ENCODE measurements around the gene VAV1.

VAV1 gene

DNA sequence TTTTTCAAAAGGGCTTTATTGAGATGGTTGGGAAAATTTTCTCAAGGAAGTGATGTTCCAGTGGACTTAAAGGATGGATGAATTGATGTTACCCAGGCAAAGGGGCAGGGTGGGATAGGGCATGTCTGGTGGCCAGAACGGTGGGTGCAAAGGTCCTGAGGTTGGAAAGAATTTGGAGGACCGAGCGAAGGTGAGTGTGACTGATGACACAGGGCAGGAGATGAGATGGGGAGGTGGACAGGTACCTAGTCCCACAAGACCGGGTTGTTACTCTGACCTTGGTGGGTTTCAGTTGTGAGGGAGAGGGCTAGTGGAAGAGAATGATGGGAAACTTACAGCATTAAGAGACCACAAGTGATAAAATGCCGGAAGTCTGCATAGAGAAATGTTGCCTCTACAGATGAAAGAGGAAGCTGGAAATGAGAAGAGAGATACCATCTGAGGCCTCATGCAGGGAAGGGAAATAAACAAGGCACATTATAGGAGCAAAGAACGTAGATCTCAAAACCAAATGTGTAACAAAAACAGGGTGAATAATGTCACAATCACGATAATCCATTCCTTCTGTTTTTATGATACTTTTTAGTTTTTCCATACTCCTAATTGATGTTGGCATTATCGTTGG, 119.4 kb downstream of the VAV1 start:
- Mint-ChIP-seq H3K27me3 (peaks cover 19 to 21% of the 10 kb centered on the region in 2 donors), H3K27ac (peak overlapping the region; percentile 2), H3K4me1 (peaks cover 12% of the 10 kb centered on the region in 2 donors), H3K9me3 (peaks cover 11 to 21% of the 10 kb centered on the region in 2 donors), H3K4me3 (peak overlapping the region in 1 of 2 donors; percentile 23), H3K36me3 (peaks cover 5 to 6% of the 10 kb centered on the region in 2 donors)
- ATAC-seq (replicated peaks) (peak; percentile 59 to 68), DNase-seq (no peak)

GRCh38 chr19:6894313-6894712, 121.8 kb downstream of the VAV1 start:
- H3K4me3 Mint-ChIP-seq = no peak overlapping the region
- ATAC-seq (replicated peaks) = no peak
- peaks cover 12% of the 10 kb centered on the region in 2 donors for H3K4me1 Mint-ChIP-seq
- peaks cover 0 to 2% of the 10 kb centered on the region in 2 donors for H3K36me3 Mint-ChIP-seq
- DNase-seq = no peak
- peaks cover 3 to 14% of the 10 kb centered on the region in 2 donors for H3K9me3 Mint-ChIP-seq
- H3K27me3 Mint-ChIP-seq = peaks cover 5 to 6% of the 10 kb centered on the region in 2 donors
- no peak overlapping the region for H3K27ac Mint-ChIP-seq

- peaks cover 0 to 4% of the 10 kb centered on the region in 2 donors for H3K27me3 Mint-ChIP-seq
- H3K9me3 Mint-ChIP-seq = peaks cover 28 to 31% of the 10 kb centered on the region in 2 donors
- DNase-seq (no peak), ATAC-seq (replicated peaks) (no peak)
- H3K4me3 Mint-ChIP-seq = no peak overlapping the region
- no peaks in the 10 kb centered on the region for H3K4me1 Mint-ChIP-seq
- peaks cover 0 to 15% of the 10 kb centered on the region in 2 donors for H3K36me3 Mint-ChIP-seq
- no peak overlapping the region for H3K27ac Mint-ChIP-seq
Observed at GRCh38 chr19:6903446-6903845, 130.9 kb downstream of the VAV1 start.

DNA sequence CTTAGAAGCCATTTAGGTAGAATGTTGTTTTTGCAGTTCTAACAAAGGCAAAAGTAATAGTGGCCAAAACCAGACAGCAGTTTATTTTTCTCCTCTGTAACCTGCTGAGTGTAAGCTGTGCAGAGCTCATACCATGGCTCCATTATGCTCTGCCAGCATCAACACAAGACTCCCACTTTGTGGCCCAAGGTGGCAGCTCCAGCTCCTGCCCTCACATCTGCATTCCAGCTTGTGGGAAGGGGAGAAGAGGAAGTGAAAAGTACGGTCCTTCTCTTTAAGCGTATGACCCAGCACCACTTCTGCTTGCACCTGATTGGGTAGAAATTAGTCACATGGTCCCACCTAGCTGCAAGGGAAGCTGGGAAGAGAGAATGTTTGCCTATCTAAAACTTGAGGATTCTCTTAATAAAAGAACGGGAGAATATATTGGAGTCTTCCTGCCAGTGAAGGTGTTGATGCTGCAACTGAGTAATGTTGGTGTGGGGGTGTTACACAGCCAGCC, 134.1 kb downstream of the VAV1 start:
- no peaks in the 10 kb centered on the region for H3K4me1 Mint-ChIP-seq
- no peak overlapping the region for H3K4me3 Mint-ChIP-seq
- no peak overlapping the region for H3K27ac Mint-ChIP-seq
- peaks cover 18 to 20% of the 10 kb centered on the region in 2 donors for H3K9me3 Mint-ChIP-seq
- H3K27me3 Mint-ChIP-seq = peaks cover 4 to 6% of the 10 kb centered on the region in 2 donors
- peaks cover 0 to 14% of the 10 kb centered on the region in 2 donors for H3K36me3 Mint-ChIP-seq
- no peak for ATAC-seq (replicated peaks)
- no peak for DNase-seq

All from stimulated activated naive B cell treated with anti-CD40 and anti-IgM and Interleukin-4, amounts not matched to agents 10 μg/mL and 1 μg/mL and 100 μg/mL, for 72 hours (primary cell).